ENCODE measurements around the gene ANTXRL.

GRCh38 chr10:46299286-46299535 lies 12.4 kb downstream of the ANTXRL start:
- TF ChIP-seq CTCF (conservative IDR thresholded peaks at IDR 0.05 in 1 of 2, IDR thresholded peaks at IDR 0.05 in 1 of 2; ENCODE audit: extremely low read depth in 1 of 2, insufficient read depth in 1 of 2, low read depth in 1 of 2, low read length in 2 of 2) (no peak), EZH2 (IDR thresholded peaks at IDR 0.05; ENCODE audit: borderline replicate concordance, low read length) (no peak)
